Right lobe of liver (tissue), 4 donors: ENCODE data around the gene PDGFA.

Source experiments
- POLR2A ChIP-seq: fragments of 450-650 bp; IDR thresholded peaks from one replicate; pipeline ENCODE4 v1.6.1; 2017; ENCODE audit warnings: antibody characterized with exemption, mild to moderate bottlenecking
- TF ChIP-seq, protein P1 (sequence below), 4 donors: fragments of 200-600 bp in 3 of 4; fragments of 450-650 bp in 1 of 4; IDR thresholded peaks; one replicate each; pipeline versions ENCODE4 v1.5.1 to v1.8.0; 2016 to 2022; ENCODE audit warnings: antibody characterized with exemption in 4 of 4, mild to moderate bottlenecking in 2 of 4
- donor health status: DM: no; HTN: no; CAD: no.
- donor health status: DM: no; HTN: no; CAD: no.
- donor health status: DM: no; HTN: yes; CAD: no.

- TF ChIP-seq, protein P1, sequence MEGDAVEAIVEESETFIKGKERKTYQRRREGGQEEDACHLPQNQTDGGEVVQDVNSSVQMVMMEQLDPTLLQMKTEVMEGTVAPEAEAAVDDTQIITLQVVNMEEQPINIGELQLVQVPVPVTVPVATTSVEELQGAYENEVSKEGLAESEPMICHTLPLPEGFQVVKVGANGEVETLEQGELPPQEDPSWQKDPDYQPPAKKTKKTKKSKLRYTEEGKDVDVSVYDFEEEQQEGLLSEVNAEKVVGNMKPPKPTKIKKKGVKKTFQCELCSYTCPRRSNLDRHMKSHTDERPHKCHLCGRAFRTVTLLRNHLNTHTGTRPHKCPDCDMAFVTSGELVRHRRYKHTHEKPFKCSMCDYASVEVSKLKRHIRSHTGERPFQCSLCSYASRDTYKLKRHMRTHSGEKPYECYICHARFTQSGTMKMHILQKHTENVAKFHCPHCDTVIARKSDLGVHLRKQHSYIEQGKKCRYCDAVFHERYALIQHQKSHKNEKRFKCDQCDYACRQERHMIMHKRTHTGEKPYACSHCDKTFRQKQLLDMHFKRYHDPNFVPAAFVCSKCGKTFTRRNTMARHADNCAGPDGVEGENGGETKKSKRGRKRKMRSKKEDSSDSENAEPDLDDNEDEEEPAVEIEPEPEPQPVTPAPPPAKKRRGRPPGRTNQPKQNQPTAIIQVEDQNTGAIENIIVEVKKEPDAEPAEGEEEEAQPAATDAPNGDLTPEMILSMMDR (IDR thresholded peaks at IDR 0.05), result no peak
- no peak for TF ChIP-seq POLR2A
Measured at GRCh38 chr7:520503-521161, 986 bp upstream of the PDGFA start.
